Pulmonary artery endothelial cell (primary cell): ENCODE measurements around the gene PCDHGA4. TPM values are rescaled to one million over a fixed set of nuclear protein-coding genes. Genes with fewer than 3 reads are reported as not detected.
"Not testable (repeated sequence)": the region's sequence is repeated elsewhere in the genome, so short reads cannot be mapped to it uniquely, and the experiment has no call there.

Experiments used
- DNase-seq: peaks from one replicate; pipeline ENCODE4 v3.0.0-alpha.2; 2011; ENCODE audit warnings: low read depth, low spot score
- total RNA-seq: library from RNA; depleted of rRNA; stranded (reverse); fragments of >200 nt; gene quantifications from 2 replicates; pipeline ENCODE4 v1.2.3, GENCODE V29; 2014

The PCDHGA4 gene
- total RNA-seq, 1 donor from 2014 or later = 2.0 TPM

GRCh38 chr5:141384471-141385267 is 29.8 kb downstream of the PCDHGA4 start:
- no peak for DNase-seq

GRCh38 chr5:141387557-141388311 is 32.9 kb downstream of the PCDHGA4 start, which contains the start of gene PCDHGB4:
Gene PCDHGB4, plus strand, starts transcription at chr5:141387698. Its CDS starts 187 bp downstream, at chr5:141387885.
- not testable (repeated sequence) for DNase-seq

- no peak for DNase-seq
These were observed 33.8 kb downstream of the PCDHGA4 start for GRCh38 chr5:141388661-141389060.

GRCh38 chr5:141389153-141390042 is 34.6 kb downstream of the PCDHGA4 start:
- no peak for DNase-seq

- no peak for DNase-seq
These were observed 37.8 kb downstream of the PCDHGA4 start, which contains the start of gene PCDHGA8 for GRCh38 chr5:141392429-141393198. Gene PCDHGA8, plus strand, starts transcription at chr5:141392633. Its CDS starts 181 bp downstream, at chr5:141392814.

- DNase-seq = no peak
These were observed 38.4 kb downstream of the PCDHGA4 start for GRCh38 chr5:141393267-141393666.

- not testable (repeated sequence) for DNase-seq
These were observed 39.8 kb downstream of the PCDHGA4 start for GRCh38 chr5:141394401-141395187.

GRCh38 chr5:141397756-141398551 is 43.1 kb downstream of the PCDHGA4 start, which contains the start of gene PCDHGB5:
Gene PCDHGB5, plus strand, starts transcription at chr5:141397947. Its CDS starts 181 bp downstream, at chr5:141398128.
- not testable (repeated sequence) for DNase-seq

GRCh38 chr5:141398608-141399007 is 43.8 kb downstream of the PCDHGA4 start:
- DNase-seq = no peak

GRCh38 chr5:141399555-141400258 is 44.9 kb downstream of the PCDHGA4 start:
- DNase-seq = no peak

- DNase-seq = no peak
These were observed 47.9 kb downstream of the PCDHGA4 start, which contains the start of gene PCDHGA9 for GRCh38 chr5:141402553-141403243. Gene PCDHGA9, plus strand, starts transcription at chr5:141402778. Its CDS starts 175 bp downstream, at chr5:141402953.

GRCh38 chr5:141403387-141403786 is 48.6 kb downstream of the PCDHGA4 start:
- no peak for DNase-seq

Other genes with a start within 250 kb of the PCDHGA4 start
- gene PCDHB4, start 233.2 kb upstream of the PCDHGA4 start, total RNA-seq = 0.04 and 0.07 TPM in 2 replicates
- gene PCDHB5, start 219.8 kb upstream of the PCDHGA4 start, total RNA-seq = 0.39 and 0.53 TPM in 2 replicates
- 0.04 and 0.07 TPM in 2 replicates for gene PCDHB6, start 205.0 kb upstream of the PCDHGA4 start, total RNA-seq
- 0.28 and 0.40 TPM in 2 replicates for gene PCDHB7, start 182.4 kb upstream of the PCDHGA4 start, total RNA-seq
- gene PCDHB8, start 177.2 kb upstream of the PCDHGA4 start, total RNA-seq = 0.04 and 0.07 TPM in 2 replicates
- gene PCDHB16, start 172.6 kb upstream of the PCDHGA4 start, total RNA-seq = under 0.01 and 0.13 TPM in 2 replicates
- 0.04 and 0.07 TPM in 2 replicates for gene PCDHB9, start 167.9 kb upstream of the PCDHGA4 start, total RNA-seq
- gene PCDHB10, start 162.7 kb upstream of the PCDHGA4 start, total RNA-seq = 0.33 and 0.46 TPM in 2 replicates
- 0.13 and 0.25 TPM in 2 replicates for gene PCDHB11, start 155.4 kb upstream of the PCDHGA4 start, total RNA-seq
- gene PCDHB12, start 146.3 kb upstream of the PCDHGA4 start, total RNA-seq = 0.21 and 0.33 TPM in 2 replicates
- 0.33 and 0.99 TPM in 2 replicates for gene PCDHB13, start 141.1 kb upstream of the PCDHGA4 start, total RNA-seq
- gene PCDHB14, start 131.7 kb upstream of the PCDHGA4 start, total RNA-seq = 0.53 and 0.78 TPM in 2 replicates
- gene PCDHB15, start 109.6 kb upstream of the PCDHGA4 start, total RNA-seq = 0.26 and 0.95 TPM in 2 replicates
- gene SLC25A2, start 51.0 kb upstream of the PCDHGA4 start, total RNA-seq = 0.13 and 0.32 TPM in 2 replicates
- gene TAF7, start 34.2 kb upstream of the PCDHGA4 start, total RNA-seq = 70.7 and 109 TPM in 2 replicates
- gene PCDHGA1, start 24.5 kb upstream of the PCDHGA4 start, total RNA-seq = 0.20 and 0.28 TPM in 2 replicates
- 0.79 and 0.92 TPM in 2 replicates for gene PCDHGA2, start 16.3 kb upstream of the PCDHGA4 start, total RNA-seq
- gene PCDHGA3, start 11.2 kb upstream of the PCDHGA4 start, total RNA-seq = 0.21 and 0.26 TPM in 2 replicates
- 0.59 and 0.63 TPM in 2 replicates for gene PCDHGB1, start 4.9 kb upstream of the PCDHGA4 start, total RNA-seq
- 1.3 TPM in 2 replicates for gene PCDHGB2, start 5.0 kb downstream of the PCDHGA4 start, total RNA-seq
- 0.35 and 0.40 TPM in 2 replicates for gene PCDHGA5, start 9.1 kb downstream of the PCDHGA4 start, total RNA-seq
- gene PCDHGB3, start 15.2 kb downstream of the PCDHGA4 start, total RNA-seq = 1.3 and 1.6 TPM in 2 replicates
- gene PCDHGA6, start 18.9 kb downstream of the PCDHGA4 start, total RNA-seq = 1.3 and 1.4 TPM in 2 replicates
- gene PCDHGA7, start 27.7 kb downstream of the PCDHGA4 start, total RNA-seq = 0.59 and 0.95 TPM in 2 replicates
- 9.3 and 12.4 TPM in 2 replicates for gene PCDHGB4, start 32.7 kb downstream of the PCDHGA4 start, total RNA-seq
- gene PCDHGA8, start 37.6 kb downstream of the PCDHGA4 start, total RNA-seq = 0.46 and 0.95 TPM in 2 replicates
- gene PCDHGB5, start 42.9 kb downstream of the PCDHGA4 start, total RNA-seq = 8.7 and 12.3 TPM in 2 replicates
- gene PCDHGA9, start 47.8 kb downstream of the PCDHGA4 start, total RNA-seq = 1.2 and 1.8 TPM in 2 replicates
- 2.0 and 2.1 TPM in 2 replicates for gene PCDHGB6, start 53.0 kb downstream of the PCDHGA4 start, total RNA-seq
- 3.1 and 4.0 TPM in 2 replicates for gene PCDHGA10, start 58.0 kb downstream of the PCDHGA4 start, total RNA-seq
- gene PCDHGB7, start 62.7 kb downstream of the PCDHGA4 start, total RNA-seq = 4.8 and 6.1 TPM in 2 replicates
- 8.7 and 11.1 TPM in 2 replicates for gene PCDHGA11, start 66.0 kb downstream of the PCDHGA4 start, total RNA-seq
- gene PCDHGA12, start 75.5 kb downstream of the PCDHGA4 start, total RNA-seq = 5.1 and 8.7 TPM in 2 replicates
- gene PCDHGC3, start 120.9 kb downstream of the PCDHGA4 start, total RNA-seq = 9.0 and 14.7 TPM in 2 replicates
- 0.40 and 0.95 TPM in 2 replicates for gene PCDHGC4, start 130.0 kb downstream of the PCDHGA4 start, total RNA-seq
- gene PCDHGC5, start 134.1 kb downstream of the PCDHGA4 start, total RNA-seq = 0.33 and 0.53 TPM in 2 replicates